ENCODE data around the gene PIP5K1B. TPM values are rescaled to one million over a fixed set of nuclear protein-coding genes. Genes with fewer than 3 reads are reported as not detected.
"Not testable (repeated sequence)": the region's sequence is repeated elsewhere in the genome, so short reads cannot be mapped to it uniquely, and the experiment has no call there.

Gene PIP5K1B, protein sequence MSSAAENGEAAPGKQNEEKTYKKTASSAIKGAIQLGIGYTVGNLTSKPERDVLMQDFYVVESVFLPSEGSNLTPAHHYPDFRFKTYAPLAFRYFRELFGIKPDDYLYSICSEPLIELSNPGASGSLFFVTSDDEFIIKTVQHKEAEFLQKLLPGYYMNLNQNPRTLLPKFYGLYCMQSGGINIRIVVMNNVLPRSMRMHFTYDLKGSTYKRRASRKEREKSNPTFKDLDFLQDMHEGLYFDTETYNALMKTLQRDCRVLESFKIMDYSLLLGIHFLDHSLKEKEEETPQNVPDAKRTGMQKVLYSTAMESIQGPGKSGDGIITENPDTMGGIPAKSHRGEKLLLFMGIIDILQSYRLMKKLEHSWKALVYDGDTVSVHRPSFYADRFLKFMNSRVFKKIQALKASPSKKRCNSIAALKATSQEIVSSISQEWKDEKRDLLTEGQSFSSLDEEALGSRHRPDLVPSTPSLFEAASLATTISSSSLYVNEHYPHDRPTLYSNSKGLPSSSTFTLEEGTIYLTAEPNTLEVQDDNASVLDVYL
- 1 to 10 TPM; 1.1 to 2.2 (median 1.5) TPM for polyA plus RNA-seq (ENCODE audit: insufficient read length in 10 of 10)
- long read RNA-seq, donor 1 = 0 reads
- long read RNA-seq, donor 2 = 0 reads
- long read RNA-seq, donor 3 = 0 reads
- long read RNA-seq, donor 4 = 0 reads
- long read RNA-seq, donor 5 = 0 reads
- long read RNA-seq, donor 6 = 0 reads
- long read RNA-seq, donor 7 = 0 reads
- long read RNA-seq, donor 8 = 0 reads
- long read RNA-seq, donor 9 = 0 reads

DNA sequence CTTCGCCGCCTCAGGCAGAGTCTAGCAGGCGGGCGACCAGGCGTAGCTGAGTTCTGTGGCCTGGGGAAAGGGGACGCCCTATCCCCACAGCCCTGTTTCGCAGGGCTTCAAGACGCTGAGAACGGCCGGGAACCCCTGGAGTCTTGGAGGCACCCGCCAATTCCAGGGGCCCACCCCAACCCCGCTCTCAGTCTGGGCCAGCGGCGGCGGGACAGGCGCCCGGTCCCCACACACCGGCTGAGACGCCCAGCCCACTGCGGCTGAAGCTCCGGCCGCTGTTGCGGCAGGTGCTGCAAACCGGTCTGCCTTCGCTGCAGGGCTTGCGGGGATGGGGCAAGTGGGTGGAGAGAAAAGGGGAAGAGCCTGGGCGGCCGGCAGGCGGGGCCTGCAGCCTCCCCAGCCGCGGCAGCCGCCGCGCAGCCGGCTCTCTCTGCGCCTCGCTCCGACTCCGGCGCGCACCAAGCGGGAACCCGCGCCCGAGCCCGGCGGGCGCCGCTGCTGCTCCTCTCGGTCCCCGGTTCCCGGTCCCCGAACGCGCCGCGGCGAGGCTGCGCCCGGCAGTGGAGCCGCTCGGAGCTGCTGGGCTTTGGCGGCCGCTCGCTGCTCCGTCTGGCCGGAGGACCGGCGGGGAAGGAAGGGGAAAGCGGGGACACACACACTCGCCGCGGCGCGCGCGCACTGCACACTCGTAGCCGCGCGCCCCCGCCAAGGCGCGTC lies at the start of gene PIP5K1B:
Gene PIP5K1B (plus strand): TSS at position 427 of the 717 bp plus-strand sequence. CDS start 117,375 bp downstream, outside the sequence.
- peak; percentile 28 to 82 (median 56) for DNase-seq

DNA sequence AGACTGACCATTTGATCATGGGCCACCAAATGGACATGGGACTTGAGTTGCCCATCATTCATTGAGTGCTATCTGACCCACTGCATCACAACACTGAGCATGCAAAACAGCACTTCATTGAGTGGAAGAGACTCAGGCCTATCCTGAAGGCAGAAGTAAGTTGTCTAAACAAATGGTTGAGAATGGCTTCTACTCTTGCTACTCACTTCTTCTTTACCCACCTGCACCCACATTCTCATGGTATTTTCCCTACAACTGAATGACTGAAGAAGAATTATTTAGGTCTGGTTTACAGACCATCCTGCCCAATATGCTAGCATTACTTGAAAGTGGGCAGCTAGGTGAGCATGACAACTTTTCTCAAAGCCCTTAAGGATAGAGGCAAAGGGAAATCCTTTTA lies 41.0 kb upstream of the PIP5K1B start:
- no peak for DNase-seq

DNA sequence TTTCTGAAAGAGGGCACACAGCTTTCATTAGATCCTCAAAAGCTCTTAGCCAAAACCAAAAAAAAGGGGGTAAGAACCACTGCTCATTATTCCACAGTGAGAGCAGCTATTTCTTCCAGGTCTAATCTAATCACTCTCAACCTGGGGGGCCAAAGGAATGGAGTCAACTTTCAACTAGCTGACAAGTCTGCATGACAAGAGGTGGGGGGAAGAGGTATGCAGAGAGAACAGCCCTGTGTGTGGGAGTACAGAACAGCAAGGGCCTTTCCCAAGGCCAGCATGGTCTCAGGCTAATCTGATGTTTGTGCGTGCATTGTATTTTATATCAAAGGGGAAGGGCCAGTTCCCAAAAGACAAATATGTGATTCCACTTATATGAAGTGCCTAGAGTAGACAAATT lies 36.9 kb upstream of the PIP5K1B start:
- DNase-seq = no peak

DNA sequence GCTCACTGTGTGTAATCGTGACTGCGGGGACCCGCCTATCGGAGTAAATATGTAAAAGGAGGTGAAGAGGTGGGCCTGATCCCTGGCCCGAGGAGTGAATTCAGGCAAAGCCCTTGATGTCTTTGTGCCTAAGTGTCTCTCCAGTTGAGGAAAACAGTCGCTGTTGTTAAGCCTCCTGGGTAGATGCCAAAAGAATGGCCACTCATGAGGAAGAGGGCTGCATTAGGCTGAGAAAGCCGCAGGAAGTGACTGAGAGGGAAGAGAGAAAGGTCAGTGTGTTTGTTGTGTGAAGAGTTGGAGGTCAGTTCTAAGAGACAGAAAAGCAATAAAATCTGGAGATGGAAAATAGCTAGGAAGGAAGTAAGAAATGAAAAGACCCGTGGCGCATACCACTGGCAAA lies 35.8 kb upstream of the PIP5K1B start:
- peak in 2 of 3 donors; percentile 2 to 23 for DNase-seq

DNA sequence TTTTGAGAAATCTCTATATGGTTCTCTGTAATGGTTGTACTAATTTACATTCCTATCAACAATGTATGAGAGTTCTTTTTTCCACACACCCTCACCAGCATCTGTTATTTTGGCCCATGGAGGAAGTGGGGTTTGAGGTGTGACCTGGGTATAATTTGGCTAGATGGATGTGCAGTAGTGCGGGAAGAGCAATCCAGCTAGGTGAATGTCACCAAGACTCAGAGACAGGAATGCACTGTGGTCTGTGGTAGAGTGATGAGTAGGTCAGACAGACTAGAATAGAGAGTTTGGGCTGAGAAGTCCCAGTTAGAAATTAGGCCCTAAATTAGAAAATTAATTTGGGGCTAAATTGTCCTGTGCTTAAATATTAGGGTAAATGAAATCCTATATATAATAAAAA lies 32.8 kb upstream of the PIP5K1B start:
- DNase-seq = no peak

GRCh38 chr9:68672625-68673024 lies 32.4 kb upstream of the PIP5K1B start:
- no peak for DNase-seq

- DNase-seq = peak in 2 of 3 donors; percentile 3 to 12
Observed at GRCh38 chr9:68678430-68678829, 26.6 kb upstream of the PIP5K1B start.

- no peak for DNase-seq
Observed at GRCh38 chr9:68683433-68683832, 21.6 kb upstream of the PIP5K1B start.

DNA sequence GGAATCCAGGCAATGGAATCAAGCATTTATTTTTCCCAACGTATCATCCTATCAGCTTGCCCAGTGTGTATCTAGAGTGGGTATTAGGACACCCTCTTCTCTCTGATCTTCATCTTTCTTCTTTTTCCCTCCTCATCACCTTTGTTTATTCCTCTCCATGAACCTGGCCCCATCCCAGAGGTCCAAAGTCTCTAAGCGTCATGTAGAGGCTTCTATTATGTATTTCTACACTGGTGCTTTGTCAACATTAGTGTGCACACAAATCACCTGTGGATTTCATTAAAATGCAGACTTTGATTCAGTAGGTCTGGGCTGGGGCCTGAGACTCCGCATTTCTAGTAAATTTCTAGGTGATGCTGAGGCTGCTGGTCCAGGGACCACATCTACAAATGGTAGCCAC lies 19.8 kb upstream of the PIP5K1B start:
- DNase-seq = no peak

DNA sequence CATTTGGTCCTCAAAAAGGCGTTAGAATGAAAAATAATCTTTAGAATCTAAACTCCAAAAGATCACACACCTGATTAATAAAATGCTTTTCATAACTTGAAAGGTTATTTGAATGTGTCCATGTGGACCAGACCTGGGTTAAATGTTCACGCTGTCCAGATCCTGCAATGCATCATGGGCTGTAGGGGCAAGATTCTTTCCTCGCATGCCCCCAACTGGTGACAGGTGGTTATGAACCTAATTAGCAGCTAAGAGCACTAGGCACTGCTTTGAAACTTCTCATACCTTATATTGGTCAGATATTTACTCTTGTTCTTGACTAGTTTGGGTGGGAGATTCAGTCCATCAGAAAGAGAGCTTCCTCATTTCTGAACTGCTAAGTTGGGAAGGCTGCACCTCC lies 19.3 kb upstream of the PIP5K1B start:
- no peak for DNase-seq

DNA sequence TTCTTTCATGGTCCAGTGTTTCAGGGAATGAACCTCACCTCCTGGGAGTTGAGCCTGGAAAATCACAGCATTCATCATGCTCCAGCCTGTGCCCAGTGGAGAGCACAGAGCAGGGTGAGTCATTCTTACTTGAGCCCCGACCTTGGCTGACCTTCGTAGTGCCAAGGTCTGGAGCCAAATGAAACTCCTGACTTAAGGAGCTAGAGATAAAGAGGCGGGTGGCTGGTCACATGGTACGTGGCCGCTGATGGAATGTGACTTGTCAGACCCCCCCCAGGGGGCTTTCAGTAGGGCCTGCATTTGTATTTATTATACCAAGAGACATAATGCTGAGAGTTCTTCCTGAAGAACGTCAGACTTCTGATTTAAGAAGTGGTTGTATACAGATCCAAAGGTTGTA lies 15.0 kb upstream of the PIP5K1B start:
- DNase-seq = no peak

- no peak for DNase-seq
Observed at GRCh38 chr9:68692519-68692918, 12.5 kb upstream of the PIP5K1B start.

DNA sequence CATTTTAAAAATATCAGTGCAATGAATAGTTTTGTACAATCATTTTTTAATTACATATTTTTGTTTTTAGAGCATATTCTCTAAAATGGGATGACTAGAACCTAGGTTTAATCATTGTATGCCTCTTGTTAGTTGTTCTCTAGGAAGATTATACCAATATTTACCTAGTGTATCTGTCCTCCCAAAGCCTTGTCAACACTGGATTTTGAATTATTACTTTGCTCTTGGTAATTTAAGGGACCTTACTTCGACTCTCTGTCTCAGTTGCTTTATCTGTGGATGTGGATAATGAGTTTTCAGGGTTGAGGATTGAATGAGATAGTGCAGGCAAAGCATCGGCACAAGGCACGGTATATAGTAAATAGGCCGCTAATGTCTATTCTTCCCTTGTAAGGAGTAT lies 10.9 kb upstream of the PIP5K1B start:
- no peak for DNase-seq

DNA sequence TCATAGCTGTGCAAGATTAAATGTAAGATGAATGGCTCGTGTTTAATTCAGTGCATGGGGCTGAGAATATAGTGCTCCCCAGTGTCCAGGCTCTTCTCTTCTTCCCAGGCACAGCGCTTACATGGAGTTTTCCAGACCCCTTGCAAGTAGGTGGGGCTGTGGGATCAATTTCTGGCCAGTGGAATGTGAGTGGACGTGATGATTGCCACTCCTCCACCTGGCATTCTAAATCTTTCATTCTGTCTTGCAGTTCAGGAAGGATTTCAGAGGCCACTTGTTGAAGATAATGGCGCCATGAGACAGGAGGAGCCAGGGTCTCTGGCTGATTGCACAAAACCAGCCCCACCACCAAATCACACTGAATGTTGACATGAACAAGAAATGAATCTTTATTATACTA lies 7.2 kb upstream of the PIP5K1B start:
- DNase-seq = no peak

- DNase-seq = no peak
Observed at GRCh38 chr9:68698943-68699509, 6.0 kb upstream of the PIP5K1B start.

DNA sequence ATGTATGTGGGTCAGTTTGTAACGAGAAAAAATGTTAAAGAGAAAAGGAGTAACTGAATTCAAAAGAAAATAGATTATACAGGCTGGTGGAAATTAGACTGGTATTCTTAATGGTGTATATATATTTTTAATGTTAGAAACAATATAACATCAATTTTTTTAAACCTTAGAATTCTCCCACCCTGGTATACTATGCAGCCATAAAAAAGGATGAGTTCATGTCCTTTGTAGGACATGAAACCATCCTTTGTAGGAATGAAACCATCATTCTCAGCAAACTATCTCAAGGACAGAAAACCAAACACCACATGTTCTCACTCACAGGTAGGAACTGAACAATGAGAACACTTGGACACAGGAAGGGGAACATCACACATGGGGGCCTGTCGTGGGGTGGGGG lies 5.4 kb upstream of the PIP5K1B start:
- not testable (repeated sequence) for DNase-seq

DNA sequence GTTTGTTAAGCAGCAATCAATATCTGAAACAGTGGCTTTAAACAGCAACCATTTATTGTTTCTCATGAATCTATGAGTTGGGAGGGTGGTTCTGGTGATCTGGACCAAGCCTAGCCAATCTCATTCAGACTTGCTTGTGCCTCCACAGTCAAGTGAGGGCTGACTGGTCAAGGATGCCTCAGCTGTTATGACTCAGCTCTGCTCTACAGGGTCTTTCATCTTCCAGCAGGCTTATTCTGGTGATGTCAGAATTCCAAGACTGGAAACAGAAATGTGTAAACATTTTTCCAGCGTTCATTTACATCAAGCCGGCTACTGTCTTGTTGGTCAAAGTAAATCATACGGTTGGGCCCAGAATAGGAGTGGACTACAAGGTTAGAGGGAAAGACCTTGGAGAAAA lies 2.5 kb upstream of the PIP5K1B start:
- no peak for DNase-seq

DNA sequence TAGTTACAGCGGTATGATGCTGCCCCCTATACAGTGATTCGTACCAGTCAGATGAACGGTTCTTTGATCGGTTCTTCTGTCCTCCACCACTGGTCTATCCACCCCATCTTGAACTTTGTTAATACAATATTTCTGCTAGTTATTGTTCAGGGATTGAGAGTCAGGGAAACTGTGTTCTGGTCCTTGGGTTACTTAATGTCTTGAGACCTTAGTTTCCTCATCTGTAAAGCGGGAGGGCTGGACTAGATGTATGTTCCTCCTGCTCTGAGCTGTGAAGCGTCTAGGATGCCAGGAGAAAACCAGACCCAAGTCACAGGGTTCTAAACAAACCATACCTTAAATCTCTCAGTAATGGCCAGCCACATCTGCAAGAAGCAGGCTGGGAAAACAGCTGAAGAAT lies 1.4 kb upstream of the PIP5K1B start:
- no peak for DNase-seq

DNA sequence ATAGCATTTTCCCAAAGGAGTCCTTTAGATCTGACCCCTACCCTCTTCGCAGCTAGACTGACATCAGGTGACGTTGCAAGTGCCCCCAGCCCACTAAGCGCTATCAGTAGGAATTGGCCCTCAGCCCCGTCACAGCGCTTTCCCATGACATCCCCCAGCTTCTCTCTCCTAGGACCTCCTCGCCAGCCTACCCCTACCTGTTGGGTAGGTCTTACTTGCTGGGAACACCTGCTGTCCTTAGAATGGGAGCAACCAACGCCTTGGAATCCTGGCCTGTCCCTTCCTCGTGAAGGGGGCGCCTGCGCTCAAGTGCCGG lies 584 bp upstream of the PIP5K1B start:
- no peak for DNase-seq

DNA sequence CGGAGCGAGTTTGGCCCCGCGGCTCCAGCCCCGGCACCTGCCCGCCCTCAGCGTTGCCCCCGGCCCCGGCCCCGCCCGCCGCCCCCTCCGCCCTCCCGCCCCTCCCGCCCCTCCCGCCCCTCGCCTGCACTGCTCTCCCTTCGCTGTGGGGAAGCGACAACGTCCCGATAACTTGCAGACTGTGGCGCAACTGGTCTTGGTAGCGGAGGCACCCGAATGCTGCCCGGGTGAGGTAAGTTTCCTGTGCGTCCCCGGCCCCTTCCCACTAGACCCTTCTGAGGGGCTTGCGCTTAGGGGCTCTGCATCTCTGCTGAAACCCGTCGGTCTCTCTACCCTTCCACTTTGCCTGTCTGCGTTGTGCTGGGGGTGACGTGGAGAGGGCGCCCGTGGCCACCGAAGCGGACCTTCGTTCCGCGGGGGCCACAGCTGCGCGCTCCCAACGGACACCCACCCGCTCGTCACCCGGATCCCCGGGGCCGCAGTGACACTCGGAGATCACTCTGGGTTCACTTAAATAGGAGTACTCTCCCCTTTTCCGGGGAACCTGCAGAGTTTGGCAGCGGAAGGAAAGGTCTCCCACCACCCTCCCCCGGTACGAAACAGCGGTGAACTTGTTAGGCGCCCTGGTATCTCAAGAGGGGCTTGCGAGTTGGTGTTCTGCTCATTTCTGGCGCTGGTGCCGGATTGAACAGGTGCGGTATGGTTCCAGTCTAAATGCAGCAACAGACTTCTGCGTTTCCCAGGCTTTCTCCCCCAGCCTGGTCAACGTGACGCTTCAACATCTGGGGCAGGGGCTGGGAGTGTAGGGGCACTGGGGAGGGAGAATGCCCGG lies 707 bp downstream of the PIP5K1B start:
- DNase-seq = peak in 2 of 3 donors; percentile 10 to 43

Data from muscle of back (tissue), 13 donors.